Activated CD8-positive, alpha-beta memory T cell treated with anti-CD3 and anti-CD28 coated beads, Interleukin-2, amount 50 U/mL, for 1 hour (primary cell): ENCODE results near the gene POLR2F.
"Not testable (repeated sequence)": the region's sequence is repeated elsewhere in the genome, so short reads cannot be mapped to it uniquely, and the experiment has no call there.

Experiments used
- DNase-seq: peaks from one replicate; pipeline ENCODE4 v3.0.0-alpha.2; 2020; ENCODE audit errors: extremely low read depth

The POLR2F gene

DNA sequence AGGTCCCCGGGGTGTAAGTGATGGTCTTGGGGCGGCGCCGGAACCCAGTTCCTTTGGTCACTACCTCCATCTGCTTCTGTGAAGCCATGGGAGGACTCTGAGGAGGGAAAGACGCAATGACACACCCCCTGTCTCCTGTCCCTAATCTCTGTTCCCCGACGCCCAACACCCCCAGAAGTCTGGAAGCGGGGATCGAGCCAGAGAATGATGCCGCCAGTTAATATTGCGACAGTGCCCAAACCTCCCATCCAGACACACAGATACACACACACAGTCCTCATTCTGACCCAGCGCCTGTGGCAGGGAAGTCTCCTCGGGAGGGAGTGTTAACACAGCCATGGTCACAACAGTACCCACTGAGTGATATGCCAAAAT lies 450 bp upstream of the POLR2F start:
- DNase-seq, result no peak

DNA sequence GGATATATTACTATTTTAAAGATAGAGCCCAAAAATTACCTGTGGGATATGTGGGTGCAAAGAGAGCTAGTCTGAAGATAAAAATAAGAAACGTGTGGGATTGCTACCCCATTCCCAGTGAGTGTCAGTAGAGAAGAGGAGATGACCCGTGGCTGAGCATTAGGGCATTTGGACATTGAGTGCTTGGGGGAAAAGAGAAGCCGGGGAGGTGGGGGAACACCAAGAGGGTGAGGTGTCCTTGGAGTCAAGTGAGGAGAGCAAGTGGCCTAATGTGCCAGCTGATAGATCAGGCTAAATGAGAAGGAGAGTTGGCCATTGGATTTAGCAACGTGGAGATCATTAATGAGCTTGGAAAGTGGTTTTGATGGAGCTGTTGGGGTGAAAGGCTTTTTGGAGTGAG lies 1.2 kb downstream of the POLR2F start:
- no peak for DNase-seq

DNA sequence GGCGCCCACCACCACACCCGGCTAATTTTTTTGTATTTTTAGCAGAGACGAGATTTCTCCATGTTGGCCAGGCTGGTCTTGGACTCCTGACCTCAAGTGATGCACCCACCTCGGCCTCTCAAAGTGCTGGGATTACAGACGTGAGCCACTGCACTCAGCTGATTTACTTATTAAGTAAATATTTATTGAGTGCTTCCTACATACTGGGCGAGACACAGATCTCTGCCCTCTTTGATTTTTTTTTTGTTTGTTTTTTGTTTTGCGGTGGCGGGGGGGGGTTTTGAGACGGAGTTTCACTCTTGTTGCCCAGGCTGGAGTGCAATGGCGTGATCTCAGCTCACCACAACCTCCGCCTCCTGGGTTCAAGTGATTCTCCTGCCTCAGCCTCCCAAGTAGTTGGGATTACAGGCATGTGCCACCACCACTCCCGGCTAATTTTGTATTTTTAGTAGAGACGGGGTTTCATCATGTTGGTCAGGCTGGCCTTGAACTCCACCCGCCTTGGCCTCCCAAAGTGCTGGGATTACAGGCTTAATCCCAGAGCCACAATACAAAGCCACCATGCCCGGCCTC lies 2.4 kb downstream of the POLR2F start:
- not testable (repeated sequence) for DNase-seq

DNA sequence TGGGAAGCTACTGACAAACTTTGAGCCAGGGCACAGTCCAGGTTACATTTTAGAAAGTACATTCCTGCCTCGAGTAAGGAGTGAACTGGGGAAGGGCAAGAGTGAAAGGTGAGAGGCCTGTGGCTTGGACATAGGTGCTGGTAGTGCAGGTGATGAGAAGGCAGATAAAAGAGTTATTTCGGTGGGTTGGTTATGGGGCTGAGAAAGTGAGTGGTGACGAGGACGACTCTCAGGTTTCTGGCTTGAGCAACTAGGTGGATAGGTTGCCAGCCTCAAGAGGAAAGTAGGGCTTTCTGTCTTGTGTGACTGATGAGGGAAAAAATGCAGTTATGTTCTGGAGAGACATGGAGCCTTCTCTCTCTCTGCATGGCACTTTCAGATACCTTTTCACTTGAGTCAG lies 3.7 kb downstream of the POLR2F start:
- DNase-seq, result no peak

DNA sequence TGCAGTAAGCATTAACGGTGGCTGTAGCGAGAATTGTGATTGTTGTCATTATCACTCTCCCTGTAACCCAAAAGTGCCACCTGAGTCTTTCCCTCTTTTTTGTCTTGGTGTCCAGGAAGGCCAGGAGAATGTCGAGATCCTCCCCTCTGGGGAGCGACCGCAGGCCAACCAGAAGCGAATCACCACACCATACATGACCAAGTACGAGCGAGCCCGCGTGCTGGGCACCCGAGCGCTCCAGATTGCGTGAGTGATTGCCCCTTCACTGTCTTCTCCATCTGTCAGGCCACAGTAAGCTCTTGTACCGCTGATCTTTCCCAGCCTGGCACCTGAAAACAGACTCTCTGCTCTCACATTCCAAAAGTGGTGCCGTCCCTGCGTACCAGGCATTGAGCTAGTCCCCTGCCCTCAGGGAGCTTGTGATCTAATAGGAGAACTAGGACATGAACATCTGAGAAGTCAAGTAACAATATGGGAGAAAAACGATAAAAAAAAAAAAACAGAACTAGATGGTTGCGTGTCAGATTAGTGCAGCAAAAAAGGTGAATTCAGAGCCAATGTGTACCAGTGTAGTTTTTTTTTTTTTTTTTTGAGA lies 5.8 kb downstream of the POLR2F start:
- no peak for DNase-seq

DNA sequence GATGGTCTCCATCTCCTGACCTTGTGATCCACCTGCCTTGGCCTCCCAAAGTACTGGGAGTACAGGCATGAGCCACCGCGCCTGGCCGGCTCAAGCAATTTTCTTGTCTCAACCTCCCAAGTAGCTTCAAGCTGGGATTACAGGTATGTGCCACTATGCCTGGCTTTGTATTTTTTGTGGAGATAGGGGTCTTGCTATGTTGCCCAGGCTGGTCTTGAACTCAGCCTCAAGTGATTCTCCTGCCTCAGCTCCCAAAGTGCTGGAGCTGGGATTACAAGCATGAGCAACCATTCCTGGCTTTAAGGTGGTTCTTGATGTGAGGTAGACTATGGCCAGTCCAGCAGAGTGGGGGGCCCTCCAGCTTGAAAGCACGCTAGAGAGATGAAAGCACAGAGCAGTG lies 7.6 kb downstream of the POLR2F start:
- DNase-seq, result no peak

DNA sequence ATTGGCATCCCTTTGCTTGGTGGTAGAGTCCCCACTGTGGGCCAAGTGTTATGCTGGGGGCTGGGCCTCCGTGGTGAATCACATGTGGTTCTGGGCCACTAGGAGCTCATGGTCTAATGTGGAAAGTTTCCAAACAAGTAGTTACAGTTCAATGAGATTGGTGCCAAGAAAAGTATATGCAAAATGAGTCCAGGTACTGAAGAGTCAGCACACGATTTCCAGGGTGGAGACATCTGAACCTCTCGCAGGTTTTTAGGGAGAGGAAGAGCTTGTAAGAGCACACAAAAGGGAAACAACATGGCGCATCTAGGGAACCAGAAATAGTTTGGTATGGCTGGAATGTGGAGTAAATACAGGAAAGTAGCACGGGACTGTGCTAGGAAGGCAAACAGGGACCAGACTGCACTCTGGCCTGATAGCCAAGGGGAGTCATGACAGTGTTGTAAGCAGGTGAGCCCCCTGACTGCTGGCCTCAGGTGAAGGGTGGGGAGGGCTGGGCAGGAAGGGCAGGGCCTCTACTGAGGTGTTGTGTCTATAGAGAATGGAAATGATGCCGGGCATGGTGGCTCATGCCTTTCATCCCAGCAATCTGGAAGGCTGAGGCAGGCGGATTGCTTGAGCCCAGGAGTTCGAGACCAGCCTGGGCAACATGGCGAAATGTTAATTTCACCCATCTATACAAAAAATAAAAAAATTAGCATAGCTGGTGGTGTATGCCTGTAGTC lies 12.6 kb downstream of the POLR2F start:
- DNase-seq, result no peak

DNA sequence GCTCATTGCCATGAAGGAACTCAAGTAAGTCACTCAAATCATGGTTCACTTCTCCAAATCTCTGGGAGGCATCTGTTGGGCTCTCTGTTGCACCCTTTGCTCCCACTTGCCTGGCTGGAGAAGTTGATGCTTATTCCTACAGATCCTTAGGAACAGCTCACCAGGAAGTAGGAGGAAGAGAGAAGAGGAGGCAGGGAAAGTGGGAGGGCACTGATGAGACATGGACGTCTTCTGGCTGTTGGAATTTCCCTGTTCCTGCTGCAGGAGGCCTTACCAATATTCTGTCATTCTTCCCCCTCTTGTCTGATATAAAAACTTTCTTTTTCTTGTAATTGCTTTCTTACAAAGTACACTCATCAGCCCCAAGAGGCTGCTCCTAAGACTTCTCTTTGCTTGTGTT lies 13.6 kb downstream of the POLR2F start:
- no peak for DNase-seq

DNA sequence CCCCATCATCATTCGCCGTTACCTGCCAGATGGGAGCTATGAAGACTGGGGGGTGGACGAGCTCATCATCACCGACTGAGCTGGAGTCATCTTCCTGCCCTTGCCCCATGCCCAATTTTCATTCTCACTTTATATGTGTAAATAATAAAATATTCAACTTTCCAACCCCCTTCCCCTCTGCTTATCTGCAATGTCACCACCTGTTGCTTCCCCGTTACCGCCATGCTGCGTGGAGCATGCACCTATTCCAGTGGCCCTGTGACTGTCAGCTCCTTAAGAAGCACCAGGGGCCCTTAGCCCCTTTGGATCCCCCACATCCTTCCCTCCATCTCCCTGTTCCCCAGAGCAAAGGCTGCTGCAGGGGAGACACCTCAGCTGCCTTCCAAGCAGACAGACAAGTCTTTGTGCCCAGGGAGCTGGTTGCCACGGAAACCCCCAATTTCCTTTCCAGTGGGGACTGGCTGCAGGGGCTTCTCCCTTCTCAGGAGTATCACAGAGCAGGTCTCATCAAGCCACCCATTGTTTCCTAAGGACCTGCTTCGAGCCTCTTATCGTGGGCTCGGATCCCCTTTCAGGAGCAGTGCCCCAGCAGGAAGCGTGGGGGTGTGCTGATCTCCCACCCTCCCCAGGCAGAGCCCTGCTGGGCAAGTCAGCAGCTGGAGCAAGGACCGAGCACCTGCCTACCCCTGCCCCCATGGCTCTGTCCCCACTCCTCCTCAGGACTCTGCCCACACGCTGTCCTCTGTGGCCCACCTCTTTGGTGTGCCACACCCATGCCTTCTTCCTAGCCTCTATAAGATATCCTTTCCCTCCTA lies 14.3 kb downstream of the POLR2F start:
- DNase-seq, result no peak

DNA sequence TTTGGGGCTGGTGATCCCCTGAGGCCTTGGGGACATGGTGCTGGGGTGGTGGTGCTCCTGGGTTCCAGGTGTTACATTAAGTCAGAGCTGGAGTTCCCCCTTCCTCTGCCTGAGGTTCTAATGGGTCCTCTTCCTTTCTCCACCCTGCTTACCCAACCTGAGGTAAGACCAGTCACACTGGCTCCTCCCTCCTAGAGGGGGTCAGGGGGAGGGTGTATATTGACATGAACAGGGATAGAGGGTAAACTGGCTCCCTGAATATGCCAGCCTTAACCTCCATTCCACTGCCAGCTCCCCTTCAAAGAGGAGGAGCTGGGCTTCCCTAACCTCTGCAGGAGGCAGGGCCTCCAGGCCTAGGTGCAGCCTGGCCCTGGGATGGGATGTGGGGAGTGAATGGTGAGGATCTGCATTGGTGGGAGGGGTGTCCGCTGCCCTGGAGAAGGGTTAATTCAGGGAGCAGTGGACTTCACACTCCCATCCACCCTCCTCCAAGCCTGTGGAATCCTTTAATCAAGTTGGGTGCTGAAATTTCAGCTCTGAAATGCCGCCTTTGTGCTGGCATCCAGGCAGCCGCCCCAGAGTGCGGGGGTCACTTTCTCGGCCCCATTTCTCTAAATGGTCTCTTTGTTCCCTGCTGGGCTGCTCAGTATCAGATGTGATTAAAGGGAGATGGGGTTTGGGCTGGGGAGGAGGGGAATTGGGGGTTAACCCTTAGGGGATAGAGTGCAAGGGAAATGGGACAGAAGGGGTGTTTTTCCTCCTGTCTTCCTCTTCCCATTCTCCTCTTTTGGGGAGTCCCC lies 15.2 kb downstream of the POLR2F start:
- no peak for DNase-seq

DNA sequence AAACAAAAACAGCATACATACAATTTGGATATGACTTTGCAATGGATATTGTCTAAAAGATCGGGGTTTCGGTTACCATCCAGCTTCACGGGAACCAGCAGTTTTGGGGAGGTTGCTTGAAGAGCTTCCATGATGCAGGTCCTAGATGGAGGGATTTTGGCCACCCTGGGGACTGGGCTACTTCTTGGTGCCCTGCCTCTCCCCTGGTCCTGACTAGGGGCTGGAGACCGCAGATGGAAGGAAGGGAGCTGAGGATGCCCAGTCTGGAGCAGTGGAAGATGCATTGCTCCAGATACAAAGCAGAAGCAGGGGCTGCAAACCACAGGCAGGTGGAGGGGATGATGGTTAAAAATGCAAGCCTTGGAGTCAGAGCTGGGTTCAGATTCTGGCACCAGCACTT lies 17.4 kb downstream of the POLR2F start:
- no peak for DNase-seq

DNA sequence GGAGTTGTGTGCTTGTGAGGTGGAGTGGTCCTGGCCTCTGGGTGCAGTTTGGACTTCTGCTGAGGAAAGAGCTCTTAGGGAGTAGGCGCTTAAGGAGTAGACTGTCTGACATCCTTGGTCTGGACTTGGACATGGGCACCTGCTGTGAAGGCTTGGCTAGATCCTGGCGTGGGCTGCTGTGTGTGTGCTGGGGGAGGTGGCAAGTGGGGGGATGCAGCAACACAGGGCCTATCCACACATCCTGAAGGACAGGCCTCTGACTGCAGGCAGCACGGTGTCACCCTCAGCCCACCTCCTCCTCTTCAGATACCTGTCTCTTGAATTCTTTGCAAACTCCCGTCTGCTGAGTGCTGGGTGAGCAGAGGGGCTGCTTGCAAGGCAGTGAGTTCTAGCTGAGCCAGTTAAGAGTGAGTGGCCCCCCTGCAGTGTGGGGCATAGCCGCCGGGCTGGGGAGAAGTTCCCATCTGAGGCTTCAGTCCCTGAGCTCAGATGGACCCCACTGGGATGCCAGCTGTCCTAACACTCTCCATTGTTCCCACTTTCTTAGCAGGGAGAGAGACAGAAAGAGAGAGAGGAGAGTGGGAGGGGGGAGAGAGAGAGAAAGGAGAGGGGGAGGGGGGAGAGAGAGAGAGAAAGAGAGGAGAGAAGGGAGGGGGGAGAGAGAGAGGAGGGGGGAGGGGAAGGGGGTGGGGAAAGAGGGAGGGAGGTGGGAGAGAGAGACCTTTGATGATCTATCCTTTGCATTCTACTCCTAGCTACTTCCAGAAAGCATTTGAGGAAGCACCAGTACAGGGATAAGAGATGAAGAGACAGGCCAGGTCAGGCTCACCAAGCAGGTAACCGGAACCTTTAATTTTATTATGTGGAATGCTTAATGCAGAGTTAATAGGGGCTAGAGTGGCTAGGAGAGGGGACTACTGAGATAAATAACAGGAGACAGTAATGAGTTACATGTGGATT lies 18.3 kb downstream of the POLR2F start:
- no peak for DNase-seq

DNA sequence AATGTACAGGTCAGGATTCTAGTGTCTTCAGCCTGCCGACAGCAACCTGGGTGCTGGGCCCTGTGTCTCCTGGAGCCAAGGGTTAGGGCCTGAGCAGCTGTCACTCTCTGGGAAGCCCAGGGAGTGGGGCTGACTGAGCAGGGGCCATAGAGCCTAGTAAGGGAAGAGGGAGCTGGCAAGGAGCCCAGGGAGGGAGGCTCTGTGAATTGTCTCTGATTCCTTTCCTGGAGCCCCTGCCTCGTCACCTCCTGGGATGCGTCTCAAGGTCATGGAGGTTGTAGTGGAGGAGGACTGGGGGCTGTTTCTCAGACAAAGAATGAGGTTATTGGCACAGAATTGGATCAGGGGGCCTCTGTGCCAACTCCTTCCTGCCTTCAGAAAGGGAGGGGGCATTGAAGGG lies 19.0 kb downstream of the POLR2F start:
- no peak for DNase-seq

DNA sequence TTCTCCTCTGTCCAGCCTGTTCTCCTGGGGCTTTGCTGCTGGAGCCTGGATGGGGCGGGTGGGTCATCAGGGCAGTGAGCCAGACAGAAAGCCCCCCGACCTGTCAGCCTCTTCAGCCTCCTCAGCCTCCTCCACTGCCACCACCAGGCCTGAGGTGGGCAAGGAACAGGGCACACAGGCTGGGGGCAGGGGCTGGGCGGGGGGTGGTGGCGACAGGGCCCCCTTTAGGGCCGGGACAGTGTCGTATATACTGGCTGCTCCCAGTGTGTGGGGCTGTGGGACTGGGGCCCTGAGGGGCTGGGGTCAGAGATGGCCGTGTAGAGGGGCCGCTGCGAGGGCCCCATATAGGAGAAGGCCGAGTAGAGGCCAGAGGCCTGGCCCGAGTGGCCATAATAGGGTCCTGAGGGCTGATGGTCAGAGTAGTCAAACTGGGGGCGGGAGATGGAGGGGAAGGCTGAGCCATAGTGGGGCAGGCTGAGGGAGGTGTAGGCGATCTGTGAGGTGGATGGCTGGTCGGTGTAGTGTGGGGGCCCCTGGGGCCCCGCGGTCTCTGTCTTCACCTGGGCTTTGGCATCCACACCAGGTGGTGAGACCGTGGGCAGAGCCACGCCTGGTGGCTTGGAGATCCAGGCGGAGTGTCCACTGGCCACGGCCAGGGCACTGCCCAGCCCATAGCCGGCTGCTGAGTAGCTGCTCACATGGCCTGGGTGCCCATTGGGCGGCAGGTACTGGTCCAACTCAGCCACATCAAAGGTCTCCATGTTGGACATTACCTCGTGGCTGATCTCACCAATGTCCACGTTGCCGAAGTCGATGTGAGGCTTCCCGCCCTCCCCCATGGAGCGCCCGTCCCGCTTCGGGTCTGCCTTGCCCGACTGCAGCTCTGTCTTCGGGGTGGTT lies 20.0 kb downstream of the POLR2F start:
- DNase-seq, result no peak

DNA sequence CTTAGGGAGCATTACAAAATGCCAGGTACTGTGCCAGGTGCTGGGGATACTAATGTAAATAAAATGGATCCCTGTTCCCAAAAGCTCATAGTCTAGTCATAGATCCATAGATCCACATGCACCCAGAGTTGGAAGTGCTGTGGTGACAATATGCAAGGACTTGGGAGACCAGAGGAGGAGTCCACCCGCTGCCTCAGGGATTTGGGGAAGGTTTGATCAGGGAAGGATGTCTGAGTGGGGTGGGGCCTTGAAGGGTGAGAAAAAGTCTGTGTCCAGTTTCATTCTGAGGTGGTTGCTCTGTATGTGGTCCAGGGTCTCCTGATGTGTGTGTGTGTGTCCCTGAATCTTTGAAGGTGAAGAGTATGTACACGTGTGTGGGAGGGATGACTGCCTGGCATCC lies 21.7 kb downstream of the POLR2F start:
- DNase-seq, result no peak

DNA sequence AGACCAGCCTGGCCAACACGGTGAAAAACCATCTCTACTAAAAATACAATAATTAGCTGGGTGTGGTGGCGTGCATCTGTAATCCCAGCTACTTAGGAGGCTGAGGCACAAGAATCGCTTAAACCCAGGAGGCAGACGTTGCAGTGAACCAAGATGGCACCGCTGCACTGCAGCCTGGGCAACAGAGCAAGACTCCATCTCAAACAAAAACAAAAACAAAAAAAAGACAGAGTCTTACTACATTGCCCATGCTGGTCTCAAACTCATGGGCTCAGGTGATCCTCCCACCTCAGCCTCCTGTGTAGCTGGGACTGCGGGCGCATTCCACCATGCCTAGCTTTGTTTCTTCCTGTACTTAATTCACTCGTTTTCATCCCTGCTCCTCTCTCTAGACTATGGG lies 22.5 kb downstream of the POLR2F start:
- DNase-seq, result not testable (repeated sequence)

DNA sequence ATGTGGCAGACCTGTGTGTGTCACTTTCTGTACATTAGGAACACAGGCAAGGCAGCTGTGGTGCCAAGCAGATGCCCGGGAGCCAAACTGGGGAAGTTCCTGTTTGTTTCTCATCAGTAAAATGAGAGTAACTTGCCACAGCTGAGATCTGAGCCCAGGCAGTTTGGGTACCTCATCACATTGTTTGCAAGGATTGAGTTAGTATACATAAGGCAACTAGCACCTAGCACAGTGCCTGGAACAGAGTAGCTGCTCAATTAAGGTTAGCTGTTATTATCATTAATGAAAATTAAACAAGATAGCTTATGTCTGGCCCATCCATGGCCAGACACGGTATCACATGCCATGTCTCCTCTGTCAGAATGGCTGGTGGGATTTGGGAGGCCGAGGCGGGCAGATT lies 23.0 kb downstream of the POLR2F start:
- DNase-seq, result no peak

DNA sequence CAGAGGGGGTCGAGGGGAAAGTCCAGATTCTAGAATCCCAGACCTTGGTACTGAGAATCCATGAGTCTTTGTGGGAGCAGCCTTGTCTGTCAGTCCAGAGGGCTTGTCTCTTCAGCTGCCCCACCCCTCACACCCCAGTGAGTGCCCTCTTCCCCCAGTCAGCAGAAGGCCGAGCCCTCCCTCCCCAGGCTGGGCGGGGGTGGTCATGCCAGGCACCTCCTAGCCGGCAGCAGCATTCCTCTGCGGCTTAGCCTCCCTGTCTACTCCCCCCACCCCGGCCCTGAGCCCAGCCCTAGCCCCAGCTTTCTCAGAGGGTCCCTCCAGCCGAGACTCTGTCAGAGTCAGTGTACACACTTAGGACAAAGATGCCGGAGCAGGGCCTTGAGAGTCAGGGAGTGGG lies 26.3 kb downstream of the POLR2F start:
- DNase-seq, result no peak

DNA sequence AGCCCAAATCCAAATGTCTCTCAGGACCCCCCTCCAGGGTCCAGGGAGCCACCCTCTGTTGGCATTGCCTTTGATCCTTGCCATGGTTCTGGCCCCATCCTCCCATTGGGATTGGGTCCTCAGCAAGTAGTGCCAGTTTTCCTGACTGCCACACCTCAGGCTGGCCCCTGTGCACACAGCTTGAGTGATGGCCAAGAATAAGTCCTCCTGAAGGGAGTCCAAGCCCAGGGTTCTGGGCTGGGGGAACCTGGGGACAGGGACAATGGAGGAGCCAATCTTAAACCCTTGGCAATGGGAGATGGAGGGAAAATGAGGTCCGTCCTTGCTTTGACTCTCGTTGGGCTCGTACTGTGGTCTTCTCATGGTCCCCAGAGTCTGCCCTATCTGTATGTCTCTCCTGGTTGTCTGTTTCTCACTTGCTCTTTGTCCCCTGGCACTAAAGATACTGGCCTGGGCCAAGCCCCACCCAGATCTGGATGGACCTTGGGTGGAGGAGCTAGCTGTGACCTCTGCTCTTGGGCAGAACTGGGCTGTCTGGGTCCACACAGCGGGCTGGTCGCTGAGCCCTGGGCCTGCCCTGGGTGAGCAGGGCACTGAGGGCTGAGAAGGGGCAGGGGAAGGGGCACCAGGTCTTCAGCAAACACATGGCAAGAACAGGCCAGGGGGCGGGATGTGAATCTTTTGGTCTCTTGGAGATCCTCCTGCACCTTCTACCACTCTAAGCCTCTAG lies 27.9 kb downstream of the POLR2F start:
- DNase-seq, result no peak
